Kidney epithelial cell (primary cell): Measurements from ENCODE around the gene SNED1. TPM values are rescaled to one million over a fixed set of nuclear protein-coding genes. Genes with fewer than 3 reads are reported as not detected.
A peak's percentile ranks its signal among the peaks of the same experiment; 100 is the strongest.

Source experiments
- DNase-seq: peaks from one replicate; pipeline ENCODE4 v3.0.0-alpha.2; 2010; ENCODE audit warnings: low read depth
- H3K27me3 ChIP-seq: 2 replicates; pipeline ENCODE4 v1.6.0; 2011; ENCODE audit warnings: low read length; ENCODE audit not compliant: control insufficient read depth, insufficient read depth
- H3K36me3 ChIP-seq: 2 replicates; pipeline ENCODE4 v1.5.1; 2011; ENCODE audit warnings: low read length; ENCODE audit not compliant: control insufficient read depth, insufficient read depth
- H3K4me3 ChIP-seq: 2 replicates; pipeline ENCODE4 v1.5.1; 2011; ENCODE audit warnings: low read depth, mild to moderate bottlenecking, control low read depth, low read length
- total RNA-seq: library from RNA; depleted of rRNA; stranded (reverse); fragments of >200 nt; gene quantifications from 2 replicates; pipeline ENCODE4 v1.2.3, GENCODE V29; 2015
- TF ChIP-seq, protein P1 (sequence below): IDR thresholded peaks from 2 replicates; pipeline ENCODE4 v1.5.1; 2011; ENCODE audit warnings: mild to moderate bottlenecking, moderate library complexity, low read length, control low read depth, inconsistent platforms; ENCODE audit not compliant: insufficient read depth, poor library complexity, severe bottlenecking

SNED1 gene
- total RNA-seq, 1 donor from 2014 or later, result 2.2 TPM

DNA sequence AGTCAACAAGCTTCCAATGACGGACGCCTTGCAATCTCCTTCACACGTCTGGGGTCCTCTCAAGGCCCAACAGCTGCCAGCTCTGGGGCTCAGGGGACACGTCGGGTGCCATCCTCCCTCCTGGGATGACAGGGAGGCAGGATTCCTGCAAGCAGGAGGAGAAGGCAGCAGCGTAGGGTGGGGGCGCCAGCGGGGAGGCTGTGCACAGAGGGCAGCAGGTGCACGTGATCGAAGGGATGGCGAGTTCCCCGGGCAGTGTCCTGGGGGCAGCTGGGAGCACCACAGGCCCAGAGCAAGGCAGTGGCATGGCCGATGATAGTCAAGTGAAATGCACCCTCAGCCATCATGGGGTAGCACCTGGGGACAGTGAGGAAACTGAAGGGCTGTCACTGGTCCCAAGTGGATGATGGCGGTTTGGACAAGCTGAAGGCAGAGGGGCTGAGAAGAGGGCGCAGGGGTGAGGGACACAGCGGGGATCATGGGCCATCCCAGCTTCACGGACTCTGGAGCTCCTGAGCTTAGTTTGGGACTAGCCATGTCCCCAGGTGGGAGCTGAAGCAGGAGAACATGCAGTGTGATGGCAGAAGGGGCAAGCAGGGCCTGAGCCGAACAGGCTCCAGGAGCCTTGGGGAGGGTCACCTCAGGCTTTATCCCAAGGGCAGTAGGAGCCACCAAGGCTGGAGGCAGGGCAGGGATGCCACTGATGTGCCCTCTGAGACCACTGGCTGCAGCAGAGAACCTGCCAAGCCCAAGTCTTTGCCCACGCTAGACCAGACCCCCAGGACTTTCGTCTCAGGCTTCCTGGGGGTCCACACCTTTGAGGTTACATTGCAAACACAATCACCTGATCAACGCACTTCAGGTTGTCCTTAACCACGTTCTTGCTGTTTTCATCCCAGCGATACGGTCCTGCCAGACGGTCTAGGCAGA is 16.3 kb upstream of the SNED1 start:
- Histone ChIP-seq H3K27me3 (peaks cover 25% of the 10 kb centered on the region), H3K4me3 (no peak overlapping the region), H3K36me3 (no peaks in the 10 kb centered on the region)
- no peak for DNase-seq
- TF ChIP-seq, protein P1, sequence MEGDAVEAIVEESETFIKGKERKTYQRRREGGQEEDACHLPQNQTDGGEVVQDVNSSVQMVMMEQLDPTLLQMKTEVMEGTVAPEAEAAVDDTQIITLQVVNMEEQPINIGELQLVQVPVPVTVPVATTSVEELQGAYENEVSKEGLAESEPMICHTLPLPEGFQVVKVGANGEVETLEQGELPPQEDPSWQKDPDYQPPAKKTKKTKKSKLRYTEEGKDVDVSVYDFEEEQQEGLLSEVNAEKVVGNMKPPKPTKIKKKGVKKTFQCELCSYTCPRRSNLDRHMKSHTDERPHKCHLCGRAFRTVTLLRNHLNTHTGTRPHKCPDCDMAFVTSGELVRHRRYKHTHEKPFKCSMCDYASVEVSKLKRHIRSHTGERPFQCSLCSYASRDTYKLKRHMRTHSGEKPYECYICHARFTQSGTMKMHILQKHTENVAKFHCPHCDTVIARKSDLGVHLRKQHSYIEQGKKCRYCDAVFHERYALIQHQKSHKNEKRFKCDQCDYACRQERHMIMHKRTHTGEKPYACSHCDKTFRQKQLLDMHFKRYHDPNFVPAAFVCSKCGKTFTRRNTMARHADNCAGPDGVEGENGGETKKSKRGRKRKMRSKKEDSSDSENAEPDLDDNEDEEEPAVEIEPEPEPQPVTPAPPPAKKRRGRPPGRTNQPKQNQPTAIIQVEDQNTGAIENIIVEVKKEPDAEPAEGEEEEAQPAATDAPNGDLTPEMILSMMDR, result no peak

DNA sequence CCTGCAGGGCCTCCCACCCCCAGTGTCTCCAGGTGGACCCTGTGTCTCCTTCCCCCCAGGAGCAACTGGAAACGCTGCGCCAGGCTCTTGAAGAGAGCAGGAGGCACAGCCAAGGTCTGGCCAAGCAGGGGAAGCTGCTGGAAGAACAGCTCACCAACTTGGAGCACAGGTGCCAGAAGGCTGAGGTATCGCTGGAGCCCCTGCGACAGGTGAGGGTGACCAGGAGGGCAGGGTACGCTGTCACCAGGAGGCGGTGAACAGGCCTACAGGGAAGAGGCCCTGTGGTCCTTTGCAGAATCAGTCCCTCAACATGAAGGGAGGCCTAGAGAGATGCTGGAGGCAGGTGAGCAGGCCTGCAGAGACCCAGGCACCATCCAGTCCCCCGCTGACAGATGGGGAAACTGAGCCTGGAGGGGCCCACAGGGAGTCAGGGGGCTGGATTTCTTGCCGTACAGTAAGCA is 15.6 kb upstream of the SNED1 start:
- TF ChIP-seq, protein P1, result no peak
- Histone ChIP-seq H3K4me3 (no peak overlapping the region), H3K36me3 (no peaks in the 10 kb centered on the region), H3K27me3 (peaks cover 25% of the 10 kb centered on the region)
- DNase-seq, result no peak

DNA sequence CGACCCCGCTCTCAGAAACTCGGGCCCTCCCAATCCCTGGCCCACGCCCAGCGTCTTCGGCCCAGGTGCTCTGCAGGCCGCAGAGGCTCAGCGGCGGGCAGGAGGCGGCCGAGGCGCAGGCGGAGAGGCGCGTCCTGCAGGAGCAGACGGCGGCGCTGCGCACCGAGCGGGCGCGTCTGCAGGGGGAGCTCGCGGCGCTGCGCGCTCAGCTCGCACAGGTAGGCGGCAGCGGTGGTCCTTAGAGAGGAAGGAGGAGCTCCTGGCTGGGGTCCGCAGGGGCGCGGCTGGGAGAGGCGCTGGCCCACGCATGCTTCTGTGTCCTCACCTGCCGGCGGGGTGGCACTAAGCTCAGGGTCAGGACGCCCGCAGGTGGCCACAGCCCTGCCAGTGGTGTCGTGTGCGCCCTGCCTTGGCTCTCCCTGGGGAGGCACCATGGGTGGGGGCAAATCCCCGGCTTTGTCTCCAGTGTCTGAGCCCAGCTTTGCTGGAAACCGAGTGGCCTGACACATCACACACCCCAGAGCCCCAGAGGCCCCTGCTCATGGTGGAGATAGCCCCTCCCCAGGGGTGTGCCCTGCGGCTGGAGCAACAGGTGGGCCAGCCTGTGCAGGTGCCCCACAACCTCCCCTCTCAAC is 14.9 kb upstream of the SNED1 start:
- Histone ChIP-seq H3K4me3 (no peak overlapping the region), H3K27me3 (peaks cover 25% of the 10 kb centered on the region), H3K36me3 (no peaks in the 10 kb centered on the region)
- no peak for DNase-seq
- TF ChIP-seq, protein P1, result peak; percentile 31

DNA sequence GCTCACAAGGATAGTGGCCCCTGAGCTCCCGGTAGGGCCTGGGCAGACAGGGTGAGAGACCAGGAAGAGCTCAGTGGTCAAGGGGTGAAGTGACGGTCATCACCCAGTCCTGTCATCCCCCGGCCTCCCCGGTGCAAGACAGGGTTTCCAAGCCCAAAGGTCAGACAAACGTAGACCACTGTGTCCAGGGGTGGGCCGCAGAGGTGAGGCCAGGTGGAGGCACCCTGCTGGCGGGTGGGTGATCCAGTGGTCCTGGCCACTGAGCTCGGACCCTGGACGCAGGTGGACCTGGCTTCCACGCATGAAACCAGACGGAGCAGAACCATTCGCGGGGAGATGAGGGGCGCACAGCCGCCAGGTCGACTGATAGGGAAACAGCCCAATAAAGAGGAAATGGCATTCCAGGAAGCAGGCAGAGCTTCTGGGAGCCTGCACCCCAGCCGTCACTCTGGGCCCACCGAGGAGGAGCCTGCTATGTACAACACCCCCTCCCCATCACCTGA is 14.4 kb upstream of the SNED1 start:
- peaks cover 25% of the 10 kb centered on the region for H3K27me3 ChIP-seq
- DNase-seq, result no peak
- TF ChIP-seq, protein P1, result no peak
- H3K36me3 ChIP-seq, result no peaks in the 10 kb centered on the region
- H3K4me3 ChIP-seq, result no peak overlapping the region

DNA sequence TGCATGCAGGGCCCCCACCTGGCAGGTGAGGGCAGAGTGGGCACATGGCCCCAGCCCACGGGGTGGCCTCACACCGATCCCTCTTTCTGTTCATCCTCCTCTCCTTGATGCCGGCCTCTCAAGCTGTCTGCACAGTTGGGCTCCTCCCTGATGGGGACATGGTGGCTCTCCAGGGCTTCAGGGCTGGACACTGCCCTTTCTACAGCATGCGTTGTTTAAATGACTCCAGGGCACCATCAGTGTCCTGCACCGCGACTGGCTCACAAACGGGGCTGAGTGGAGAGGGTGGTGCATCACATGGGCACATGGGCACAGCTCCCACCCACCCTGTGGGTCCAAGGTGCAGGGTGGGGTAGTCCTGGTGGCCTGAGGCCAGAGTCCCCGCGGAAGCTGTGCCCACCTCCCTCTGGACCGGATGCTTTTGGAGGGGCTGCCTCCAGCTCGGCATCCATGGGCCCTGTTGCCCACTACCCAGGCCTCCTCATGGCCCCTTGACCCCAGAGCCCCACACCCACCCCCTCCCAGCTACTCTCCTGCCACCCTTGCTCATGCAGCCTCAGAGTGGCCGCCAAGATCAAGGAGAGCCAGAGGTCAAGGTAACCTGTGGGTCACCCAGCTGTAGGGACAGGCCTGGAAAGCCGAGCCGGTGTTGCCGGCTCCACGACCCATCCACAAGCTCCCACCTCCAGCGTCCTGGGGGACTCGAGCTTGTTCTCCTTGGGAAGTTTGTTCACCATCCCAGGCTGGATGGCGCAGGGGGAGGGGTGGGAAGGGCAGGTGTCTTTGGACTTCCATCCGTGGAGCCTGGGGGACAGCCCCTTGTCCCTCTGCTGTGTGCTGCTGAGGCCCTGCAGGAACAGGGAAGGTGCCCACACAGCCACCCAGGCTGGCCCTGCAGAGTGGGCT is 12.3 kb upstream of the SNED1 start:
- peaks cover 25% of the 10 kb centered on the region for H3K27me3 ChIP-seq
- no peak overlapping the region for H3K4me3 ChIP-seq
- H3K36me3 ChIP-seq, result no peaks in the 10 kb centered on the region
- no peak for DNase-seq
- TF ChIP-seq, protein P1, result no peak
